Neural cell (in vitro differentiated cells): Measurements from ENCODE around the gene ATP10D. TPM values are rescaled to one million over a fixed set of nuclear protein-coding genes. Genes with fewer than 3 reads are reported as not detected.

Experiments
- H2AFZ ChIP-seq: fragments of 200-600, 300-800 bp; sonication (generic), shearing (Covaris generic); 2 replicates; pipeline ENCODE4 v1.6.0; 2014; ENCODE audit warnings: low read depth, mild to moderate bottlenecking, antibody characterized with exemption, low read length, moderate library complexity
- H3F3A ChIP-seq: fragments of 200-600 bp; shearing (Covaris generic); 2 replicates; pipeline ENCODE4 v1.6.1; 2016; ENCODE audit warnings: mild to moderate bottlenecking, moderate library complexity, mixed read lengths, antibody characterized with exemption, low read length; ENCODE audit not compliant: insufficient read depth, poor library complexity, severe bottlenecking
- H3K27ac ChIP-seq: fragments of 200-600, 300-800 bp; sonication (generic), shearing (Covaris generic); 2 replicates; pipeline ENCODE4 v1.5.1; 2014; ENCODE audit warnings: mild to moderate bottlenecking, low read length, moderate library complexity
- H3K27me3 ChIP-seq: fragments of 300-800, 200-600 bp; sonication (generic), shearing (Covaris generic); 2 replicates; pipeline ENCODE4 v1.6.0; 2014; ENCODE audit warnings: mild to moderate bottlenecking, low read depth, low read length, moderate library complexity; ENCODE audit not compliant: insufficient read depth
- H3K36me3 ChIP-seq: fragments of 300-800, 200-600 bp; sonication (generic), shearing (Covaris generic); 2 replicates; pipeline ENCODE4 v1.5.1; 2014; ENCODE audit warnings: mild to moderate bottlenecking, antibody characterized with exemption, low read length, moderate library complexity; ENCODE audit not compliant: insufficient read depth
- H3K4me2 ChIP-seq: fragments of 300-800, 200-600 bp; sonication (generic), shearing (Covaris generic); 2 replicates; pipeline ENCODE4 v1.6.0; 2014; ENCODE audit warnings: mild to moderate bottlenecking, low read length
- H3K4me3 ChIP-seq: fragments of 300-800, 200-600 bp; sonication (generic), shearing (Covaris generic); 2 replicates; pipeline ENCODE4 v1.5.1; 2014; ENCODE audit warnings: mild to moderate bottlenecking, low read length, moderate library complexity
- H3K79me2 ChIP-seq: fragments of 200-600 bp; shearing (Covaris generic); replicated peaks from 2 replicates; pipeline ENCODE4 v1.6.0; 2014; ENCODE audit warnings: mild to moderate bottlenecking, low read length, moderate library complexity; ENCODE audit not compliant: insufficient read depth
- H3K9ac ChIP-seq: fragments of 300-800, 200-600 bp; sonication (generic), shearing (Covaris generic); 2 replicates; pipeline ENCODE4 v1.6.1; 2016; ENCODE audit warnings: mild to moderate bottlenecking, low read length, mixed read lengths
- H3K9me2 ChIP-seq: fragments of 200-600 bp; shearing (Covaris generic); 2 replicates; pipeline ENCODE4 v1.6.1; 2016; ENCODE audit warnings: mild to moderate bottlenecking, low read length, mixed read lengths; ENCODE audit not compliant: insufficient read depth
- H3K9me3 ChIP-seq: fragments of 200-600, 300-800 bp; sonication (generic), shearing (Covaris generic); 2 replicates; pipeline ENCODE4 v1.6.1; 2016; ENCODE audit warnings: mild to moderate bottlenecking, mixed run types, low read length, moderate library complexity, mixed read lengths
- H4K20me1 ChIP-seq: fragments of 200-600 bp; shearing (Covaris generic); 2 replicates; pipeline ENCODE4 v1.6.1; 2016; ENCODE audit warnings: mild to moderate bottlenecking, mixed run types; ENCODE audit not compliant: insufficient read depth
- CTCF ChIP-seq: fragments of 450-650 bp; IDR thresholded peaks from 2 replicates; pipeline ENCODE4 v1.5.1; 2014; ENCODE audit warnings: antibody characterized with exemption, mild to moderate bottlenecking, moderate library complexity; ENCODE audit not compliant: poor library complexity, severe bottlenecking
- EP300 ChIP-seq: fragments of 450-650 bp; conservative IDR thresholded peaks from 2 replicates; pipeline ENCODE4 v1.6.1; 2014; ENCODE audit warnings: antibody characterized with exemption, mild to moderate bottlenecking, moderate library complexity; ENCODE audit not compliant: poor library complexity, severe bottlenecking
- EZH2 ChIP-seq: fragments of 200-600, 300-800 bp; shearing (Covaris generic), sonication (generic); IDR thresholded peaks from 2 replicates; pipeline ENCODE4 v1.6.1; 2014; ENCODE audit warnings: antibody characterized with exemption, low read length, borderline replicate concordance, mild to moderate bottlenecking; ENCODE audit not compliant: insufficient read depth, poor library complexity, severe bottlenecking
- MXI1 ChIP-seq: fragments of 450-650 bp; conservative IDR thresholded peaks from 2 replicates; pipeline ENCODE4 v1.6.1; 2014; ENCODE audit warnings: antibody characterized with exemption, mild to moderate bottlenecking; ENCODE audit not compliant: poor library complexity, severe bottlenecking
- POLR2AphosphoS5 ChIP-seq: IDR thresholded peaks from 2 replicates; pipeline ENCODE4 v1.6.1; 2012
- RAD21 ChIP-seq: fragments of 450-650 bp; conservative IDR thresholded peaks from 2 replicates; pipeline ENCODE4 v1.6.1; 2014; ENCODE audit warnings: antibody characterized with exemption, mild to moderate bottlenecking, moderate library complexity
- REST ChIP-seq: IDR thresholded peaks from 2 replicates; pipeline ENCODE4 v1.6.1; 2012; ENCODE audit warnings: borderline replicate concordance
- SMC3 ChIP-seq: fragments of 450-650 bp; conservative IDR thresholded peaks from 2 replicates; pipeline ENCODE4 v1.6.1; 2014; ENCODE audit warnings: antibody characterized with exemption, mild to moderate bottlenecking, moderate library complexity; ENCODE audit not compliant: poor library complexity
- TAF1 ChIP-seq: IDR thresholded peaks from 2 replicates; pipeline ENCODE4 v1.6.1; 2012; ENCODE audit warnings: low read depth
- polyA plus RNA-seq: library from polyadenylated mRNA; depleted of rRNA; stranded (reverse); fragments of >200 nt; gene quantifications from 2 replicates; pipeline ENCODE4 v1.2.3, GENCODE V29; 2014

Gene ATP10D
- polyA plus RNA-seq, 1 donor from 2014 or later: 4.5 TPM

GRCh38 chr4:47617607-47618006 is 132.5 kb downstream of the ATP10D start:
- Histone ChIP-seq H2AFZ (no peak overlapping the region), H3K9ac (no peak overlapping the region), H3K36me3 (no peaks in the 10 kb centered on the region), H3K27ac (no peak overlapping the region), H3K4me3 (no peak overlapping the region), H3K27me3 (no peaks in the 10 kb centered on the region), H4K20me1 (no peaks in the 10 kb centered on the region), H3F3A (no peaks in the 10 kb centered on the region), H3K79me2 (no peaks in the 10 kb centered on the region), H3K9me2 (no peaks in the 10 kb centered on the region), H3K9me3 (no peaks in the 10 kb centered on the region), H3K4me2 (no peak overlapping the region)
- TF ChIP-seq POLR2AphosphoS5 (no peak), TAF1 (no peak), REST (no peak), CTCF (no peak), EZH2 (no peak), MXI1 (no peak), EP300 (no peak), SMC3 (no peak)

- Histone ChIP-seq H2AFZ (no peak overlapping the region), H3K36me3 (no peaks in the 10 kb centered on the region), H4K20me1 (no peaks in the 10 kb centered on the region), H3F3A (no peaks in the 10 kb centered on the region), H3K9ac (no peak overlapping the region), H3K9me3 (no peaks in the 10 kb centered on the region), H3K9me2 (no peaks in the 10 kb centered on the region), H3K27ac (no peak overlapping the region), H3K4me3 (no peak overlapping the region), H3K4me2 (no peak overlapping the region), H3K27me3 (no peaks in the 10 kb centered on the region), H3K79me2 (no peaks in the 10 kb centered on the region)
- TF ChIP-seq REST (no peak), EP300 (no peak), TAF1 (no peak), POLR2AphosphoS5 (no peak), EZH2 (no peak), CTCF (no peak), RAD21 (no peak), SMC3 (no peak), MXI1 (no peak)
Observed at GRCh38 chr4:47619691-47620090, 134.6 kb downstream of the ATP10D start.
